Esophagus squamous epithelium (tissue), 5 donors: ENCODE data around the gene GSTM3. TPM values are rescaled to one million over a fixed set of nuclear protein-coding genes. Genes with fewer than 3 reads are reported as not detected.

Source experiments
- DNase-seq: peaks from one replicate; lab custom pipeline; 2025; lab: John Stamatoyannopoulos, UW
- H3K27ac ChIP-seq, 4 donors: fragments of 200-600 bp; sonication (generic); one replicate each; pipeline ENCODE4 v1.5.1; 2016 to 2019; ENCODE audit warnings: mild to moderate bottlenecking in 1 of 4
- H3K27me3 ChIP-seq, 4 donors: fragments of 200-600 bp; sonication (generic); 1 replicate in 3 of 4; 2 replicates in 1 of 4; pipeline versions ENCODE4 v1.5.1 to v1.6.0; 2017 to 2021; ENCODE audit warnings: antibody characterized with exemption in 1 of 4
- H3K36me3 ChIP-seq, 3 donors: fragments of 200-600 bp; sonication (generic); one replicate each; pipeline ENCODE4 v1.5.1; 2016 to 2019
- H3K4me1 ChIP-seq, 3 donors: fragments of 200-600 bp; sonication (generic); one replicate each; pipeline ENCODE4 v1.5.1; 2017 to 2019
- H3K4me3 ChIP-seq, 4 donors: fragments of 200-600 bp; sonication (generic); 1 replicate in 3 of 4; 2 replicates in 1 of 4; pipeline ENCODE4 v1.5.1; 2016 to 2019; ENCODE audit warnings: mild to moderate bottlenecking in 2 of 4, moderate library complexity in 1 of 4
- H3K9me3 ChIP-seq, 3 donors: fragments of 200-600 bp; sonication (generic); one replicate each; pipeline ENCODE4 v1.5.1; 2016 to 2019
- POLR2A ChIP-seq, 4 donors: fragments of 450-650 bp; IDR thresholded peaks; one replicate each; pipeline ENCODE4 v1.6.1; 2017; ENCODE audit warnings: antibody characterized with exemption in 4 of 4, mild to moderate bottlenecking in 4 of 4, moderate library complexity in 3 of 4
- WGBS, 2 donors: methylation state at CpG; one replicate each; pipeline ENCODE4 v1.1.5; 2018; 5-methylcytosine and 5-hydroxymethylcytosine counted together
- intact Hi-C: fragments of 100-400 bp; cut with DNase I; formaldehyde crosslinking; loops from one replicate; pipeline ENCODE4 v1.15.0; 2022
- total RNA-seq, 4 donors: library from RNA; depleted of rRNA; stranded (reverse); fragments of >200 nt; gene quantifications; one replicate each; pipeline ENCODE4 v1.1.0, GENCODE V29; 2016
- TF ChIP-seq, protein P1 (sequence below), 6 experiments: fragments of 450-650 bp in 4 of 6; fragments of 200-600 bp in 2 of 6; sonication (generic) in 2 of 6; IDR thresholded peaks; one replicate each; pipeline ENCODE4 v1.5.1; 2016 to 2019; ENCODE audit warnings: antibody characterized with exemption in 6 of 6, mild to moderate bottlenecking in 4 of 6, moderate library complexity in 4 of 6
- donor health status: DM: yes; HTN: yes; CAD: no.

The GSTM3 gene
- total RNA-seq, 4 donors from 2014 or later: 86.2 to 273 (median 150) TPM

- intact Hi-C loops: no loop called here
- H3K27me3 ChIP-seq: no peaks in the 10 kb centered on the region
- DNase-seq: no peak
- WGBS, 2 donors: 80 to 88% methylated on average over 6 to 11 of the region's 14 CpGs
- no peak for TF ChIP-seq POLR2A (IDR thresholded peaks at IDR 0.05)
- H3K27ac ChIP-seq: no peak overlapping the region
- no peaks in the 10 kb centered on the region for H3K9me3 ChIP-seq
- peaks cover 4 to 9% (median 8%) of the 10 kb centered on the region in 3 donors for H3K4me1 ChIP-seq
- no peak overlapping the region for H3K4me3 ChIP-seq
- H3K36me3 ChIP-seq: no peaks in the 10 kb centered on the region
Measured at GRCh38 chr1:109761227-109762038, 20.6 kb upstream of the GSTM3 start.

- TF ChIP-seq POLR2A (IDR thresholded peaks at IDR 0.05): no peak
- TF ChIP-seq, protein P1, sequence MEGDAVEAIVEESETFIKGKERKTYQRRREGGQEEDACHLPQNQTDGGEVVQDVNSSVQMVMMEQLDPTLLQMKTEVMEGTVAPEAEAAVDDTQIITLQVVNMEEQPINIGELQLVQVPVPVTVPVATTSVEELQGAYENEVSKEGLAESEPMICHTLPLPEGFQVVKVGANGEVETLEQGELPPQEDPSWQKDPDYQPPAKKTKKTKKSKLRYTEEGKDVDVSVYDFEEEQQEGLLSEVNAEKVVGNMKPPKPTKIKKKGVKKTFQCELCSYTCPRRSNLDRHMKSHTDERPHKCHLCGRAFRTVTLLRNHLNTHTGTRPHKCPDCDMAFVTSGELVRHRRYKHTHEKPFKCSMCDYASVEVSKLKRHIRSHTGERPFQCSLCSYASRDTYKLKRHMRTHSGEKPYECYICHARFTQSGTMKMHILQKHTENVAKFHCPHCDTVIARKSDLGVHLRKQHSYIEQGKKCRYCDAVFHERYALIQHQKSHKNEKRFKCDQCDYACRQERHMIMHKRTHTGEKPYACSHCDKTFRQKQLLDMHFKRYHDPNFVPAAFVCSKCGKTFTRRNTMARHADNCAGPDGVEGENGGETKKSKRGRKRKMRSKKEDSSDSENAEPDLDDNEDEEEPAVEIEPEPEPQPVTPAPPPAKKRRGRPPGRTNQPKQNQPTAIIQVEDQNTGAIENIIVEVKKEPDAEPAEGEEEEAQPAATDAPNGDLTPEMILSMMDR (IDR thresholded peaks at IDR 0.05): no peak
- no peak for DNase-seq
- H3K4me1 ChIP-seq: peaks cover 4 to 9% (median 8%) of the 10 kb centered on the region in 3 donors
- WGBS, 2 donors: 76 to 93% methylated on average over 5 of the region's 7 CpGs
- no peaks in the 10 kb centered on the region for H3K36me3 ChIP-seq
- H3K27me3 ChIP-seq: no peaks in the 10 kb centered on the region
- intact Hi-C loops: no loop called here
- no peak overlapping the region for H3K4me3 ChIP-seq
- no peak overlapping the region for H3K27ac ChIP-seq
- no peaks in the 10 kb centered on the region for H3K9me3 ChIP-seq
Measured at GRCh38 chr1:109760581-109761226, 19.9 kb upstream of the GSTM3 start.

DNA sequence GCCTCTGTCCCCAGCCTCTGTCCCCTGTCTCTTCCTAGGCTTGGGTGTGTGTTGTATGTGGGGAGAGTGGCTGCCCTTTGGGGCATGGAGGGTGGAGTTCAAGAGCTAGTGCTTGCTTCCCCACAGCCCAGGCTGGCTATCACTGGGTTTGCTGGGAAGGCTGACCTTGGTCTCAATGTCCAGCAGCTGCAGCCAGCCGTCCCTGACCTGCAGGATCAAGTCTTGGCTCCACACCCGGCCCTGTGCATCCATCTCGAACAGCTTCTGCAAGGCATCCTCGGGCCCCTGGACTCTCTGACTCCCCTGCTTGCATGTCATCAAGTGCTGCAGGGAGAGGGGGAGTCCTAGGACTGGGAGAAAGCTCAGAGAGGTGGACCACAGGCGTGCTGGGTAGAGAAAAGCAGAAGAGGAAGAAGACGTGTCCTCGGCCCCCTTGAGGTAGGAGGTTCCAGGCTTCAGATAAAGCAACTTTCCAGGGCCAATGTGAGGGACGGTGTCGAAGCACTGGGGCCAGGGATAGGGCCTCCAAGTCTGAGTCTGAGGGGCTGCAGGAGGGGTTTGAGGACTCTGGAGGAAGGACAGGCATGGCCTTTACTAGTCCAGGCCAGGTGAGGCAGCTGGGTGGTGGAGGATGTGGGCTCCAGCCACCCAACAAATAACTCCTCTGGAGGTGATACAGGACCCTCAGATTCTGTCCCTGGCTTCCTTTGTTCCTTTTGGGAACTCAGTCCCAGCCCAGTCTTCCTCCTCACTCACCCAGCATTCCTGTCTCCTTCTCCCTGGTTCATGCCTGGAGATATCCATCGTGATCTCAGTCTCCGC is 18.9 kb upstream of the GSTM3 start:
- H3K4me3 ChIP-seq: no peak overlapping the region
- no peaks in the 10 kb centered on the region for H3K36me3 ChIP-seq
- H3K27ac ChIP-seq: no peak overlapping the region
- no peak for TF ChIP-seq POLR2A (IDR thresholded peaks at IDR 0.05)
- TF ChIP-seq, protein P1 (IDR thresholded peaks at IDR 0.05): no peak
- intact Hi-C loops: no loop called here
- peaks cover 4 to 9% (median 8%) of the 10 kb centered on the region in 3 donors for H3K4me1 ChIP-seq
- 96 to 98% methylated on average over 5 to 7 of the region's 11 CpGs for WGBS, 2 donors
- H3K9me3 ChIP-seq: no peaks in the 10 kb centered on the region
- DNase-seq: no peak
- H3K27me3 ChIP-seq: no peaks in the 10 kb centered on the region

DNA sequence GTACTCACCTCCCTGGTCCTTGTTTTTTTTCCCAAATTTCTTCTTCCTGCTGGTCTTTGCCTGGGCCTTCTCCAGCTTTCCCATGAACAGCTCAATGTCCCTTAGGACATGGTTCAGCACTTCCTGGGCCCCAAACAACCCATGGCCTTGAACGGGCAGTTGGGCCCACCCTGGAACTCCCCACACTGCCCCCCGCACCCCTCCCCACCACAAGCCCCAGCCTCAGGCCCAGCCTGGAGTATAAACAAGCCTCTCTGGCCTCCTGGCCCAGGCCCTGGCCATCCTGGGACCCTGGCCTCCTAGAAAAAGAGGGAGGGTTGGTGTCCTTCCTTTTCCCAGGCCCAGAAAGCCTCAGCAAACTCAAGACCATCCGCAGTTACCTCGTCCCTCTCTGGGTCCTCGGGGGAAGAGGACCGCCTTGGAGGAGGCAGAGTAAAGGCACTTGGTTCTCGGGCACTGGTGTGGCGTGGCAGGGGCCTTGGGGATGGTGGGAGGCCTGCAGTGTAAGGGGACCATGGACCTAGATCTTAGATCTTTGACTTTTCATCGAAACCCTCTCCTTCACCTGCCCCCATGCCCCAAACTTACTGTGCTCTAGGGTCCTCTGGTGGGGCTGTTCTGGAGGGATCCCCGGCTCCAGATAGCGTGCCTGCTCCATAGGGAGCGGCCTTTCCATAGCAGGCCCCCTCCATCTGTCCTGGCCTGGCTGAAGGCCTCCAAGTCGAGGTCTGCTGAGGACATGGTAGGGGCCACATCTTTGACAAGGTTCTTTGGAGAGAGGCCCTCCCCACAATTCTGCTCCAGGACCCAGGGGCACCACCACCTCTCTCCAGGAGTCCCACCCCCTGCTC is 17.3 kb upstream of the GSTM3 start:
- intact Hi-C loops: no loop called here
- Histone ChIP-seq H3K27me3 (no peaks in the 10 kb centered on the region), H3K36me3 (no peaks in the 10 kb centered on the region), H3K27ac (no peak overlapping the region), H3K4me1 (peaks cover 0 to 3% (median 2%) of the 10 kb centered on the region in 3 donors), H3K9me3 (no peaks in the 10 kb centered on the region), H3K4me3 (no peak overlapping the region)
- DNase-seq: no peak
- no peak for TF ChIP-seq POLR2A (IDR thresholded peaks at IDR 0.05)
- TF ChIP-seq, protein P1 (IDR thresholded peaks at IDR 0.05): no peak
- WGBS, 2 donors: 83 to 93% methylated on average over 6 to 12 of the region's 13 CpGs
